Gastrocnemius medialis (tissue), 4 donors: ENCODE results near the gene PRDM15. TPM values are rescaled to one million over a fixed set of nuclear protein-coding genes. Genes with fewer than 3 reads are reported as not detected.

Experiments
- ATAC-seq, 2 donors: fragments of 150-250 bp; one replicate each; pipeline ENCODE4 v1.9.1; 2016
- DNase-seq, 2 donors: peaks; one replicate each; pipeline ENCODE4 v3.0.0-alpha.2; 2019
- H3K27ac ChIP-seq, 4 donors: fragments of 200-600 bp; sonication (generic); 1 replicate in 1 of 4; 2 replicates in 3 of 4; pipeline ENCODE4 v1.5.1; 2016 to 2018; ENCODE audit warnings: mild to moderate bottlenecking in 2 of 4, moderate library complexity in 1 of 4
- H3K27me3 ChIP-seq, 3 donors: fragments of 200-600 bp; sonication (generic) in 2 of 3; 1 replicate in 1 of 3; 2 replicates in 2 of 3; pipeline versions ENCODE4 v1.5.1 to v1.6.0; 2016 to 2019; ENCODE audit warnings: mild to moderate bottlenecking in 1 of 3, moderate library complexity in 1 of 3
- H3K36me3 ChIP-seq, 2 donors: fragments of 200-600 bp; sonication (generic) in 1 of 2; one replicate each; pipeline ENCODE4 v1.5.1; 2017 to 2018
- H3K4me1 ChIP-seq, 2 donors: fragments of 200-600 bp; sonication (generic) in 1 of 2; one replicate each; pipeline ENCODE4 v1.5.1; 2016 to 2017; ENCODE audit warnings: mild to moderate bottlenecking in 2 of 2
- H3K4me3 ChIP-seq, 4 donors: fragments of 200-600 bp; sonication (generic) in 3 of 4; 1 replicate in 1 of 4; 2 replicates in 3 of 4; pipeline ENCODE4 v1.5.1; 2016 to 2019; ENCODE audit warnings: mild to moderate bottlenecking in 2 of 4
- H3K9me3 ChIP-seq, 3 donors: fragments of 200-600 bp; sonication (generic) in 2 of 3; 1 replicate in 1 of 3; 2 replicates in 2 of 3; pipeline ENCODE4 v1.5.1; 2016 to 2019
- POLR2A ChIP-seq, 2 donors: fragments of 450-650 bp; IDR thresholded peaks; one replicate each; pipeline ENCODE4 v1.6.1; 2017; ENCODE audit warnings: antibody characterized with exemption in 2 of 2, mild to moderate bottlenecking in 2 of 2, moderate library complexity in 2 of 2
- in situ Hi-C, 4 donors: fragments of 200-750 bp; cut with MboI; loops; one replicate each; pipeline versions ENCODE4 v1.15.0 to v1.8.0; 2017; ENCODE audit warnings: low sequenced_read_pairs in 4 of 4
- intact Hi-C: fragments of 100-400 bp; cut with DNase I; formaldehyde crosslinking; loops from one replicate; pipeline ENCODE4 v1.15.1; 2023; ENCODE audit warnings: low total_unique reads
- total RNA-seq, 4 donors: library from RNA; depleted of rRNA; stranded (reverse); fragments of >200 nt; gene quantifications; one replicate each; pipeline versions ENCODE4 v1.1.0 to v1.2.3, GENCODE V29; 2016
- TF ChIP-seq, protein P1 (sequence below), 5 experiments: fragments of 450-650 bp in 3 of 5; fragments of 200-600 bp in 2 of 5; sonication (generic) in 2 of 5; IDR thresholded peaks in 4 of 5; conservative IDR thresholded peaks in 1 of 5; 1 replicate in 4 of 5; 2 replicates in 1 of 5; pipeline ENCODE4 v1.5.1; 2016 to 2019; ENCODE audit warnings: antibody characterized with exemption in 5 of 5, mild to moderate bottlenecking in 3 of 5, moderate library complexity in 3 of 5

Gene PRDM15
- total RNA-seq, 4 donors from 2014 or later: 4.4 to 13.6 (median 5.4) TPM

- intact Hi-C loops (no loop called here), in situ Hi-C loops (no loop called here)
- H3K27me3 ChIP-seq: no peaks in the 10 kb centered on the region
- H3K36me3 ChIP-seq: no peaks in the 10 kb centered on the region
- no peak overlapping the region for H3K4me3 ChIP-seq
- no peak for ATAC-seq
- TF ChIP-seq, protein P1, sequence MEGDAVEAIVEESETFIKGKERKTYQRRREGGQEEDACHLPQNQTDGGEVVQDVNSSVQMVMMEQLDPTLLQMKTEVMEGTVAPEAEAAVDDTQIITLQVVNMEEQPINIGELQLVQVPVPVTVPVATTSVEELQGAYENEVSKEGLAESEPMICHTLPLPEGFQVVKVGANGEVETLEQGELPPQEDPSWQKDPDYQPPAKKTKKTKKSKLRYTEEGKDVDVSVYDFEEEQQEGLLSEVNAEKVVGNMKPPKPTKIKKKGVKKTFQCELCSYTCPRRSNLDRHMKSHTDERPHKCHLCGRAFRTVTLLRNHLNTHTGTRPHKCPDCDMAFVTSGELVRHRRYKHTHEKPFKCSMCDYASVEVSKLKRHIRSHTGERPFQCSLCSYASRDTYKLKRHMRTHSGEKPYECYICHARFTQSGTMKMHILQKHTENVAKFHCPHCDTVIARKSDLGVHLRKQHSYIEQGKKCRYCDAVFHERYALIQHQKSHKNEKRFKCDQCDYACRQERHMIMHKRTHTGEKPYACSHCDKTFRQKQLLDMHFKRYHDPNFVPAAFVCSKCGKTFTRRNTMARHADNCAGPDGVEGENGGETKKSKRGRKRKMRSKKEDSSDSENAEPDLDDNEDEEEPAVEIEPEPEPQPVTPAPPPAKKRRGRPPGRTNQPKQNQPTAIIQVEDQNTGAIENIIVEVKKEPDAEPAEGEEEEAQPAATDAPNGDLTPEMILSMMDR (IDR thresholded peaks at IDR 0.05 in 4 of 5, conservative IDR thresholded peaks at IDR 0.05 in 1 of 5): no peak
- no peak for TF ChIP-seq POLR2A (IDR thresholded peaks at IDR 0.05)
- no peak for DNase-seq
- no peaks in the 10 kb centered on the region for H3K9me3 ChIP-seq
- no peak overlapping the region for H3K27ac ChIP-seq
- H3K4me1 ChIP-seq: no peaks in the 10 kb centered on the region
These were observed 129.9 kb downstream of the PRDM15 start for GRCh38 chr21:41749286-41749685.

Other genes with a start within 250 kb of the PRDM15 start
- under 1 TPM in 2 of 4 donors, not detected in 2; 0.04 to 0.07 TPM for gene RIPK4, start 112.3 kb downstream of the PRDM15 start, total RNA-seq
- gene C2CD2, start 74.7 kb upstream of the PRDM15 start, total RNA-seq: 1 to 10 TPM; 1.7 to 7.2 (median 2.4) TPM
- gene ZBTB21, start 131.0 kb upstream of the PRDM15 start, total RNA-seq: 1 to 10 TPM; 1.9 to 5.0 (median 4.0) TPM
- gene UMODL1, start 192.0 kb upstream of the PRDM15 start, total RNA-seq: under 1 TPM in 1 of 4 donors, not detected in 3; 0.13 TPM